HEK293 (cell line): ENCODE measurements around the gene PRCP.

Experiments used
- IKZF3 ChIP-seq: fragments of 450-650 bp; IDR thresholded peaks from 2 replicates; pipeline ENCODE4 v1.5.0; 2018; ENCODE audit warnings: missing biosample characterization, mild to moderate bottlenecking, missing genetic modification characterization, moderate library complexity
- KLF1 ChIP-seq: fragments of 450-650 bp; formaldehyde crosslinking; IDR thresholded peaks from 2 replicates; pipeline ENCODE4 v1.5.1; 2016; ENCODE audit warnings: missing biosample characterization, missing genetic modification characterization
- ZBTB11 ChIP-seq: fragments of 450-650 bp; formaldehyde crosslinking; conservative IDR thresholded peaks from 2 replicates; pipeline ENCODE4 v1.5.1; 2016; ENCODE audit warnings: low read depth, missing biosample characterization, missing genetic modification characterization
- ZBTB21 ChIP-seq: fragments of 450-650 bp; formaldehyde crosslinking; IDR thresholded peaks from 2 replicates; pipeline ENCODE4 v1.5.1; 2017; ENCODE audit warnings: missing biosample characterization, missing genetic modification characterization
- ZNF121 ChIP-seq: fragments of 450-650 bp; formaldehyde crosslinking; IDR thresholded peaks from 2 replicates; pipeline ENCODE4 v1.5.1; 2016; ENCODE audit warnings: missing biosample characterization, missing genetic modification characterization
- ZNF157 ChIP-seq: fragments of 450-650 bp; formaldehyde crosslinking; IDR thresholded peaks from 2 replicates; pipeline ENCODE4 v1.5.1; 2016; ENCODE audit warnings: missing biosample characterization, missing genetic modification characterization
- ZNF311 ChIP-seq: fragments of 450-650 bp; formaldehyde crosslinking; IDR thresholded peaks from 2 replicates; pipeline ENCODE4 v1.5.1; 2017; ENCODE audit warnings: missing biosample characterization, missing genetic modification characterization, borderline replicate concordance
- ZNF366 ChIP-seq: fragments of 450-650 bp; formaldehyde crosslinking; conservative IDR thresholded peaks from 2 replicates; pipeline ENCODE4 v1.5.1; 2016; ENCODE audit warnings: missing biosample characterization, missing genetic modification characterization
- ZNF37A ChIP-seq: fragments of 450-650 bp; IDR thresholded peaks from 2 replicates; pipeline ENCODE4 v1.5.1; 2018; ENCODE audit warnings: missing biosample characterization, missing genetic modification characterization
- ZNF404 ChIP-seq: fragments of 450-650 bp; formaldehyde crosslinking; IDR thresholded peaks from 2 replicates; pipeline ENCODE4 v1.5.1; 2017; ENCODE audit warnings: missing biosample characterization, missing genetic modification characterization
- ZNF416 ChIP-seq: fragments of 450-650 bp; formaldehyde crosslinking; IDR thresholded peaks from 2 replicates; pipeline ENCODE4 v1.5.1; 2016; ENCODE audit warnings: missing biosample characterization, missing genetic modification characterization
- ZNF521 ChIP-seq: fragments of 450-650 bp; formaldehyde crosslinking; IDR thresholded peaks from 2 replicates; pipeline ENCODE4 v1.5.1; 2017; ENCODE audit warnings: missing biosample characterization, mild to moderate bottlenecking, missing genetic modification characterization
- ZNF639 ChIP-seq: fragments of 450-650 bp; formaldehyde crosslinking; IDR thresholded peaks from 2 replicates; pipeline ENCODE4 v1.5.1; 2016; ENCODE audit warnings: missing biosample characterization, missing genetic modification characterization
- ZNF76 ChIP-seq: fragments of 450-650 bp; formaldehyde crosslinking; IDR thresholded peaks from 2 replicates; pipeline ENCODE4; 2016; ENCODE audit warnings: low read depth, missing biosample characterization, missing genetic modification characterization, borderline replicate concordance
- ZNF777 ChIP-seq: fragments of 450-650 bp; formaldehyde crosslinking; IDR thresholded peaks from 2 replicates; pipeline ENCODE4 v1.5.1; 2017; ENCODE audit warnings: missing biosample characterization, missing genetic modification characterization, borderline replicate concordance
- ZNF785 ChIP-seq: fragments of 450-650 bp; formaldehyde crosslinking; IDR thresholded peaks from 2 replicates; pipeline ENCODE4 v1.5.1; 2016; ENCODE audit warnings: missing biosample characterization, missing genetic modification characterization
- ZSCAN18 ChIP-seq: fragments of 450-650 bp; formaldehyde crosslinking; IDR thresholded peaks from 2 replicates; pipeline ENCODE4 v1.5.1; 2016; ENCODE audit warnings: missing biosample characterization, missing genetic modification characterization
- TF ChIP-seq, protein P1 (sequence below): fragments of 450-650 bp; formaldehyde crosslinking; IDR thresholded peaks from 2 replicates; pipeline ENCODE4 v1.5.1; 2017; ENCODE audit warnings: missing biosample characterization, missing genetic modification characterization
- TF ChIP-seq, protein P2 (sequence below): fragments of 450-650 bp; formaldehyde crosslinking; IDR thresholded peaks from 2 replicates; pipeline ENCODE4 v1.5.1; 2016; ENCODE audit warnings: missing biosample characterization, missing genetic modification characterization, borderline replicate concordance
- TF ChIP-seq, protein P3 (sequence below): fragments of 450-650 bp; formaldehyde crosslinking; IDR thresholded peaks from 2 replicates; pipeline ENCODE4 v1.5.1; 2016; ENCODE audit warnings: missing biosample characterization, missing genetic modification characterization
- TF ChIP-seq, protein P4 (sequence below): fragments of 450-650 bp; formaldehyde crosslinking; IDR thresholded peaks from 2 replicates; pipeline ENCODE4 v1.5.1; 2016; ENCODE audit warnings: missing biosample characterization, missing genetic modification characterization

The PRCP gene

DNA sequence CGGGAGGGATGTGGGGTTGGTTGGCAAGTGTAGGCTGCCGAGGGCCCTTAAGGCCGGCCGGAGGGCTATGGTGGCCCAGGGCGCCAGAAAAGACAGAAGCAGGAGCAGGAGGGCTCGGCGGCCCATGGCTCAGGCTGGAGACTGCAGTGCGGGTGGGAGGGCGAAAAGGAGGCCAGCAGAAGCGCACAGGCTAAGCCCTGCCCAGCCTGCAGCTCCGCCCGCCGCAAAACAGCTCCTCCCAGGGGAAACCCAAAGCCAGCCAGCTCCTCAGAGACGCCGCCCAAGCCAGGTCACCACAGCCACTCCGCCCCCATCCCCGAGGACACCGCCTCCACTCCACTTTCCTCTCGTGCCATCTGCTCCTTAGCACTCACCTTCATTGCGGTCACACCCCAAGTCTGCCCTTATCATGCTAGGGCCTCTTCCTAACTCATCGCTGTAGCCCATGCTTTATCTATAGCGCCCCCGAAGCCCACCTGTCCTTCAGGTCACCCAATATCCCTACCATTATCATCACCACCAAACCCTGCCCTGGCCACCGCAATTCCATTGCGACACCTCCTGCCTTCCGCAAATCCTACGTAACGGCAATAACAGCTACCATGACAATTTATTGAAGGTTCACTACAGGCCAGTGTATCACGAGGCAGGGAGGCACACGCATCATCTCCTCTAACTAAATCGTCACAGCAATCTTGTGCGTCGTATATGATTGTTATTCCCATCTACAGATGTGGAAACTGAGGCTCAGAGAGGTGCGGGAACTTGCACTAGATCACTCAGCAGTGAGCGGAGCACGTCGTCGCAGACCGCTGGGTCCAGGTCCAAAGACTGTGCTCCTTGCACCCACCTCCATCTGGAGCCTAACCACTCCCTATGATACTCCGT, at the start of gene PRCP (continued):
- TF ChIP-seq ZBTB11 (no peak; the same call in 1 of the 2 replicates), ZNF785 (tag by site-specific recombination) (no peak), ZNF639 (tag by site-specific recombination) (no peak; the same call in 1 of the 2 replicates), ZNF521 (tag by site-specific recombination) (no peak), ZNF311 (tag by site-specific recombination) (no peak), ZSCAN18 (tag by site-specific recombination) (no peak), ZNF121 (tag by site-specific recombination) (0 out of 2 replicates have a peak, but pooled peaks have one; percentile 39), KLF1 (tag by site-specific recombination) (peak; percentile 93), ZNF366 (tag by site-specific recombination) (peak; percentile 75), ZNF777 (tag by site-specific recombination) (peak; percentile 43; the same call in 1 of the 2 replicates), ZNF416 (tag by site-specific recombination) (no peak), ZNF404 (tag by site-specific recombination) (no peak), ZNF37A (tag by site-specific recombination) (no peak), IKZF3 (tag by site-specific recombination) (no peak), ZBTB21 (peak; percentile 65), ZNF76 (tag by site-specific recombination) (0 out of 2 replicates have a peak, but pooled peaks have one; percentile 24), ZNF157 (no peak)
- TF ChIP-seq, protein P1, sequence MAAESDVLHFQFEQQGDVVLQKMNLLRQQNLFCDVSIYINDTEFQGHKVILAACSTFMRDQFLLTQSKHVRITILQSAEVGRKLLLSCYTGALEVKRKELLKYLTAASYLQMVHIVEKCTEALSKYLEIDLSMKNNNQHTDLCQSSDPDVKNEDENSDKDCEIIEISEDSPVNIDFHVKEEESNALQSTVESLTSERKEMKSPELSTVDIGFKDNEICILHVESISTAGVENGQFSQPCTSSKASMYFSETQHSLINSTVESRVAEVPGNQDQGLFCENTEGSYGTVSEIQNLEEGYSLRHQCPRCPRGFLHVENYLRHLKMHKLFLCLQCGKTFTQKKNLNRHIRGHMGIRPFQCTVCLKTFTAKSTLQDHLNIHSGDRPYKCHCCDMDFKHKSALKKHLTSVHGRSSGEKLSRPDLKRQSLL (tag by site-specific recombination), result no peak
- TF ChIP-seq, protein P2, sequence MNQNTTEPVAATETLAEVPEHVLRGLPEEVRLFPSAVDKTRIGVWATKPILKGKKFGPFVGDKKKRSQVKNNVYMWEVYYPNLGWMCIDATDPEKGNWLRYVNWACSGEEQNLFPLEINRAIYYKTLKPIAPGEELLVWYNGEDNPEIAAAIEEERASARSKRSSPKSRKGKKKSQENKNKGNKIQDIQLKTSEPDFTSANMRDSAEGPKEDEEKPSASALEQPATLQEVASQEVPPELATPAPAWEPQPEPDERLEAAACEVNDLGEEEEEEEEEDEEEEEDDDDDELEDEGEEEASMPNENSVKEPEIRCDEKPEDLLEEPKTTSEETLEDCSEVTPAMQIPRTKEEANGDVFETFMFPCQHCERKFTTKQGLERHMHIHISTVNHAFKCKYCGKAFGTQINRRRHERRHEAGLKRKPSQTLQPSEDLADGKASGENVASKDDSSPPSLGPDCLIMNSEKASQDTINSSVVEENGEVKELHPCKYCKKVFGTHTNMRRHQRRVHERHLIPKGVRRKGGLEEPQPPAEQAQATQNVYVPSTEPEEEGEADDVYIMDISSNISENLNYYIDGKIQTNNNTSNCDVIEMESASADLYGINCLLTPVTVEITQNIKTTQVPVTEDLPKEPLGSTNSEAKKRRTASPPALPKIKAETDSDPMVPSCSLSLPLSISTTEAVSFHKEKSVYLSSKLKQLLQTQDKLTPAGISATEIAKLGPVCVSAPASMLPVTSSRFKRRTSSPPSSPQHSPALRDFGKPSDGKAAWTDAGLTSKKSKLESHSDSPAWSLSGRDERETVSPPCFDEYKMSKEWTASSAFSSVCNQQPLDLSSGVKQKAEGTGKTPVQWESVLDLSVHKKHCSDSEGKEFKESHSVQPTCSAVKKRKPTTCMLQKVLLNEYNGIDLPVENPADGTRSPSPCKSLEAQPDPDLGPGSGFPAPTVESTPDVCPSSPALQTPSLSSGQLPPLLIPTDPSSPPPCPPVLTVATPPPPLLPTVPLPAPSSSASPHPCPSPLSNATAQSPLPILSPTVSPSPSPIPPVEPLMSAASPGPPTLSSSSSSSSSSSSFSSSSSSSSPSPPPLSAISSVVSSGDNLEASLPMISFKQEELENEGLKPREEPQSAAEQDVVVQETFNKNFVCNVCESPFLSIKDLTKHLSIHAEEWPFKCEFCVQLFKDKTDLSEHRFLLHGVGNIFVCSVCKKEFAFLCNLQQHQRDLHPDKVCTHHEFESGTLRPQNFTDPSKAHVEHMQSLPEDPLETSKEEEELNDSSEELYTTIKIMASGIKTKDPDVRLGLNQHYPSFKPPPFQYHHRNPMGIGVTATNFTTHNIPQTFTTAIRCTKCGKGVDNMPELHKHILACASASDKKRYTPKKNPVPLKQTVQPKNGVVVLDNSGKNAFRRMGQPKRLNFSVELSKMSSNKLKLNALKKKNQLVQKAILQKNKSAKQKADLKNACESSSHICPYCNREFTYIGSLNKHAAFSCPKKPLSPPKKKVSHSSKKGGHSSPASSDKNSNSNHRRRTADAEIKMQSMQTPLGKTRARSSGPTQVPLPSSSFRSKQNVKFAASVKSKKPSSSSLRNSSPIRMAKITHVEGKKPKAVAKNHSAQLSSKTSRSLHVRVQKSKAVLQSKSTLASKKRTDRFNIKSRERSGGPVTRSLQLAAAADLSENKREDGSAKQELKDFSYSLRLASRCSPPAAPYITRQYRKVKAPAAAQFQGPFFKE (tag by site-specific recombination), result no peak
- TF ChIP-seq, protein P3, sequence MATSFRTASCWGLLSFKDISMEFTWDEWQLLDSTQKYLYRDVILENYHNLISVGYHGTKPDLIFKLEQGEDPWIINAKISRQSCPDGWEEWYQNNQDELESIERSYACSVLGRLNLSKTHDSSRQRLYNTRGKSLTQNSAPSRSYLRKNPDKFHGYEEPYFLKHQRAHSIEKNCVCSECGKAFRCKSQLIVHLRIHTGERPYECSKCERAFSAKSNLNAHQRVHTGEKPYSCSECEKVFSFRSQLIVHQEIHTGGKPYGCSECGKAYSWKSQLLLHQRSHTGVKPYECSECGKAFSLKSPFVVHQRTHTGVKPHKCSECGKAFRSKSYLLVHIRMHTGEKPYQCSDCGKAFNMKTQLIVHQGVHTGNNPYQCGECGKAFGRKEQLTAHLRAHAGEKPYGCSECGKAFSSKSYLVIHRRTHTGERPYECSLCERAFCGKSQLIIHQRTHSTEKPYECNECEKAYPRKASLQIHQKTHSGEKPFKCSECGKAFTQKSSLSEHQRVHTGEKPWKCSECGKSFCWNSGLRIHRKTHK (tag by site-specific recombination), result no peak
- TF ChIP-seq, protein P4, sequence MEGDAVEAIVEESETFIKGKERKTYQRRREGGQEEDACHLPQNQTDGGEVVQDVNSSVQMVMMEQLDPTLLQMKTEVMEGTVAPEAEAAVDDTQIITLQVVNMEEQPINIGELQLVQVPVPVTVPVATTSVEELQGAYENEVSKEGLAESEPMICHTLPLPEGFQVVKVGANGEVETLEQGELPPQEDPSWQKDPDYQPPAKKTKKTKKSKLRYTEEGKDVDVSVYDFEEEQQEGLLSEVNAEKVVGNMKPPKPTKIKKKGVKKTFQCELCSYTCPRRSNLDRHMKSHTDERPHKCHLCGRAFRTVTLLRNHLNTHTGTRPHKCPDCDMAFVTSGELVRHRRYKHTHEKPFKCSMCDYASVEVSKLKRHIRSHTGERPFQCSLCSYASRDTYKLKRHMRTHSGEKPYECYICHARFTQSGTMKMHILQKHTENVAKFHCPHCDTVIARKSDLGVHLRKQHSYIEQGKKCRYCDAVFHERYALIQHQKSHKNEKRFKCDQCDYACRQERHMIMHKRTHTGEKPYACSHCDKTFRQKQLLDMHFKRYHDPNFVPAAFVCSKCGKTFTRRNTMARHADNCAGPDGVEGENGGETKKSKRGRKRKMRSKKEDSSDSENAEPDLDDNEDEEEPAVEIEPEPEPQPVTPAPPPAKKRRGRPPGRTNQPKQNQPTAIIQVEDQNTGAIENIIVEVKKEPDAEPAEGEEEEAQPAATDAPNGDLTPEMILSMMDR (tag by site-specific recombination), result peak; percentile 74
